GM19468 (cell line): ENCODE results near the gene SERP2.

ENCODE experiments used
- ATAC-seq: cut with Tn5 transposase; IDR thresholded peaks from one replicate; pipeline ENCODE4 v1.9.1; 2021; ENCODE audit warnings: mild to moderate bottlenecking, moderate library complexity, moderate number of reproducible peaks; ENCODE audit not compliant: unreplicated experiment; ENCODE audit errors: extremely low read depth

The SERP2 gene

DNA sequence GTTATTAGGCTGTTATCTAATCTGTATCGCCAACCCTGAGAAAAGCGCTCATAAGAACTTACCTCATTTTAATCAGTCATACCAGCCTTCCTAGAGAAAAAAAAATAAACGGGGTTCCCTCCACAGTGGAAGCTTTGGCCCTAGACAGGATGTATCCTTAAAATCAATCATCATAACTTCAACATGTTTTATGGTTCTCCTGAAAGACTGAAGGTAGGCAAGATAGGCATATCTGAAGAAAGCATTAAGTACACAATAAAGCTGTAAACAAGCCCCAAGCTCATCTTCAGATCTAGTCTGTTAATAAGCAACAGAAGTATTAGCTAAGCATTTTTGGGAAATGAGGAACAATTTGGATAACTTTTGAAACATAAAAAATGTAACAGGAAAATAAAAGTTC lies 18.7 kb upstream of the SERP2 start:
- ATAC-seq = no peak

DNA sequence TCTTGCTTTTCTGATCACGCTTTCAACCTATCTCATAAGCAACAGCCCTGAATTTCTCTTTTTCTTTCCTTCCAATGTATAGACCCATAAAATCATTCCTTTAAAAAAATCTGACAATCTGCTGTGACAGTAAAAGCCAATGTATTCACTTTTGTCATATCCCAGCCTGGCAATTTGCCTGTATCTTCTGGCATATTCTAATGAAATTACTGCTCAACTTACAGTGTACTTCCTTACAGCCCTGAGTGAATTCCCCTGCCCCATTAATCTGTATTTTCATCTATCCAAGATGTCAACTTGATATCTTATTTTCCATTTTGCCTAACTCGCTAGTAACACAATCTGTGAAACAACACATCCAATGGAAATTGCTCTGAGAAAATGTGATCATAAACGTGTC lies 18.0 kb upstream of the SERP2 start:
- no peak for ATAC-seq

DNA sequence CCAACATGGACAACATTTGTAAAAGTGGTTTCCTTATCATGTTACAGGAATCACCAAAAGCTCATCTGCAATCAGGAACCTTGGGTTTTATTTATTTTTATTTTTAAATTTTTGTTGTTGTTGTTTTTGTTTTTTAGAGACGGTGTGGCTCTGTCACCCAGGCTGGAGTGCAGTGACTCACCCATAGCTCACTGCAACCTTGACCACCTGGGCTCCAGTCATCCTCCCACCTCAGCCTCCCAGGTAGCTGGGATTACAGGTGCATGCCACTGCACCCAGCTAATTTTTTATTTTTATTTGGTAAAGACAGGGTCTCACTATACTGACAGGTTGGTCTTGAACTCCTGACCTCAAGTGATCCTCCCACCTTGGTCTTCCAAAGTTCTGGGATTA lies 13.6 kb upstream of the SERP2 start:
- no peak for ATAC-seq

DNA sequence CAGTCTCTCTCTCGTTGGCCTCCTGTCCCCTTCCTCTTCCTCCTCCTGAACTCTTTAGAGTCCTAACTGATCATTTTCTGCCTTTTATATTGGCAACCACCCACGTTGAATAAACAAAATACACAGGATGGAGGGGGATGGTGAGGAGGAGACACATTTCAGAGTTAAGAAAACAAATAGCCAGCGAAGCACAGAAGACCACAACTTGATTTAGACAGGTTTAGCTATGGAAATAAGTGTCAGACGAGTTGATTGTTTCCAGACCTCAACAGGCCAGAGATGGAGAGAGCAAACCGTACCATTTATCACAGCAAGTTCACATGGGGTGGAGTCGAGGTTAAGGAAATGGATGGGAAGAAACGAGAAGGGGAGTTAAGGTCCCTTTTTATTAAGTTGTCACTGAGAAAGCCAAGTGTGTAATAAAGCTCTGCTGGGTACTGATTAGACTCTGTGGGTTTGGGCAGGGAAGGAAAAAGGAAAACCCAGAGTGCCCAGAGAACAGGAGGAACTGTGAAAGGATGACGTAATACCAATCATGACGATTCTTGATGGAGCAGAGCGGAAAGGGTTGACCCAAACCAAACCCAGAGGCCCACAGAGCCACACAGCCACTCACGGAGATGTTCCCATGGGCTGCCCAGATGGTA lies 11.1 kb upstream of the SERP2 start:
- ATAC-seq = no peak

DNA sequence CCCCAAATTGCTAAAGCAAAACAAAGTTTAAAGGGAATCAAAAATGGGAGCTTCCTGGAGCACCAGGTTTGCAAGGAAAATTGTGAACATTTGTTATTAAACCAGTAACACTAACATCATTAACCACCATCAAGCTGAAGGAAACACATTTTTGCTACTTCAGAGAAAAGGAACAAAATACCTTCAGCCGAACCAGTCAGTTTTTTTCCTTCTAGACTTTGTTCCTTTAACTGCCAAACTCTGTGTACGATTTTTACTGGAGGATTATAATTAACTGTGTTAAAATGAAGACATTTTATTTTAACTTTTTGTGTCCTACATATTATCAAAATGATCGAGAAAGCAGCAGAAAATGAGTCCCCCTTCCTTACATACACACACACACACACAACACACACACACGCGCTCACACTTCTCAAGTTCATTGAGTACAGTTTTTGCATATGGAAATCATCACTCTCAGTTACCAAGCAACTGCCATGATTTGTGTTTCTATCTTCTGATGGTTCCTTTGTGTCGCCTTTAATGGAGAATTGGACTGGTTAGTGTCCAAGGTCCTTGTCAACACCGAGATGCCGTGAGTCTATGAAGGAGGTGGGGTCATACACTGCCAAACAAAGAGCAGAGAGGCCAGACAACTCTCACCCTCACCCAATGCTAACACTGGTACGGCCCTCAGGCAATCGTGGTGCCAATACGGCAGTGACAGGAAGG lies 9.8 kb upstream of the SERP2 start:
- ATAC-seq = no peak

DNA sequence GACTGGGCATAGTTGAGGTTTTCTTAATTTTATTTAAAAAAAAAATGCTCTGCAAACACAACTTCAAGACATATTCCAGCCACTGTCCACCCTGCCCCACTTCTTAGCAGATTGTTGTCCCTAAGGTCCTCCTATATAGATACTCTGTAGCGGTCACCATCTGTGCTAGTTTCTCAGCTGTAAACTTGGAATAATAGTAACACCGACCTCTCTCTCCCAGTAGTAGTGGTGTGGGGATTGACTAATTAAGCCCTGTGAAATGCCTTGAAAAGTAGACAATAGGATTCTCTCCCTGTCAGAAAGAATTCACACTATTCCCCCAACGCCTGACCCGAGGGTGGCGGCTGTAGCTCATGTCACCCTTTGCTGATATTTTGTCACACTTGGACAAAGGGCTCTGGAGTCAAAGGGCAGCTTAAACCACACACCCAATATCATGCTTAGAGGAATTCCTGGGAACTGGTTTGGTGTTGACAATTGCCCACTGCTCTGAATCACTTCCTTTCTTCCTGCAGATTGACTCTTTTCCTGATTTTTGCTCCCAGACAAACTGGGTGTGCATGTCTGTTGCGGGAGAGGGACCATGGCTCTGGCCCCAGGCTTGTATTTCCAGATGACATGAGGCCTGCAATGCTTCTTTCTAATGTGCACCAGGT lies 9.2 kb upstream of the SERP2 start:
- no peak for ATAC-seq

DNA sequence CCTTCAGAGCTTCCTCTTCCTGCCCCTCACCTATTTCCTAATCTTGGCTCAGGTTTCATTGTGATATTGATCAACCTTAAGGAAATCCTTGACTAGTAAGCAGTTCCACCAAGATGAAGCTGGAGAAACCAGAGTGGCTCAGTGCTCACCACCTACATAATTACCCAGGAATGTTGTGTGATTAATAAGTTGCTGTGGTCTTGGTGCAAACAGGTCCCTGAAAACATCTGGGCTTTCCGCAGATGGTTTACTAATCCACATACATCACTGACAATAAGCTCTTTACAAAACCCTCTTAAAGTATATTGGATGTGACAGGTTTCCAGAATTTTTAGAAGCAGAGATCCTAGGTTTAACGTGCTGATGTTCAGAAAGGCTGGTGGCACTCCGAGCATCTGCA lies 8.6 kb upstream of the SERP2 start:
- no peak for ATAC-seq

DNA sequence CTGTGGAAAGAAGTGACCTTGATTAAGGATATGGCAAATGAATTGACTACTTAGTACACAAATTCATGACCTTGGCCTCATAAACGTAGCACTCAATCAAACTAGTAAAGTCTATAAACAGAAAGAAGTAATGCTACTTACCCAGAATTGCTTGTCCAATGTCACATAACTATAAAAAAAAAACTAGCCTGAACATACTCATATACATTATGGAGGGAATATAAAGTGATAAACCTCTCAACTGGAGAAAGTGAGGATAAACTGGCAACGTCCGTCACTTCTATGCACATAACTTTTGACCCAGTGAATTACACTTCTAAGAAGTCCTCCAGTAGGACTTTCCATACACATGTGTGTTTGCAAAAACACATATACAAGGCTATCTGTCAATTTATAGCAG lies 7.7 kb upstream of the SERP2 start:
- ATAC-seq = no peak

DNA sequence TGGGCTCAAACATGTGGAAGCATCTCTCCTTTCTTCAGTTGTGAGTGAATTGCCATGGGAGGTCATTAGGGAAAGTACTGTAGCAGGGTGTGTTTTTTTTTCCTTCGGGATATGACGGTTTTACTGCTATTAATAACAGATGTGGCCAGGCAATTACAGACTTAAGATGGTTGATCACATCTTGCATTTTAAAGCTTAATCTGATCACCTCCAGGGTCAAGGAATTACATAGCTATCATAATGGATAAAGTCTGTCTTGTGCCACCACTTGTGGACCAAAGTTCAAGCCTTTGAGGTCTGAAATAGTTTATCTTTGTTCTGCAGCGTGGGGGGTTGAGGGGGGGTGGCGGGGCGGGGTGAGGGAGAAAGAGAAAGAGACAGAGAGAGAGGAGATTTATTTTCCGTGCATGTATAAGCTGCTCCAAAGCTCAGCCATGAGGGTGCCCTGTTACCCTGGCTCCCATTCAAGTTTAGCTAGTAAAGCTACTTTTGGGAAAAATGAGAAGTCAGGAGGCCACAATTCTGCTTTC lies 5.5 kb upstream of the SERP2 start:
- ATAC-seq = no peak

DNA sequence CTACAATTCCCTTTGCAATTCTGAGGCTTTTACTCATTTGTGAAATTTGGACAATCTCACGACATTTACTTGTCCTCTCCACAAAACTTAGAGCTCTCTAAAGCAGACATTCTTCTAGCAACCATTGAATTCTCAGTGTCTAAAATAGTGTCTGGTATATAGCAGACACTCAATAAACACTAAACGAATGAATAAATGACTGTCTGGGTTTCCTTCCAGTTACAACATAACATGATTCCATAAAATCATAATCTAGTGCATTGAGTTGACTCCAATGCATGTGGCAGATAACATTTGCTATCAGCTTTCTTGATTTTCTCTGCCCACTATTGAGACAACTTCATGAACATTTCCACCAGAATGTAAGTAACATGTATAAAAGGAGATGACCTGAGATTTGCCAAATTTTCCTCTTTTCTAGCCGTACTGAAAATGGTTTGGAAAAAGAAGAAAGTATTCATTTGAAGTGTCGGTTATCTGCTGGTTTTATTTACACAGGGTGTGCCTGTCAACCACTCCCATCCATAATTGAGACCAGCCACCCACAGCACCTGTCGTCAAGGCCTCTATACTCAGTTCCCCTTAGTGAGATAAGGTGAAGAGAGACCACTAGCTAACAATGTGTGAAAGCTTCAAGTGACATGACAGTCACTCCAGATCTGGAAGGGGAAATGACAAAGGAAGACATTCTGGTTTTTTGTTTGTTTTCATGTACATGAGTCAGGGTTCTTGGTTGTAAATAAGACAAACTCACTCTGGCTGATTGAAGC lies 4.8 kb upstream of the SERP2 start:
- no peak for ATAC-seq

DNA sequence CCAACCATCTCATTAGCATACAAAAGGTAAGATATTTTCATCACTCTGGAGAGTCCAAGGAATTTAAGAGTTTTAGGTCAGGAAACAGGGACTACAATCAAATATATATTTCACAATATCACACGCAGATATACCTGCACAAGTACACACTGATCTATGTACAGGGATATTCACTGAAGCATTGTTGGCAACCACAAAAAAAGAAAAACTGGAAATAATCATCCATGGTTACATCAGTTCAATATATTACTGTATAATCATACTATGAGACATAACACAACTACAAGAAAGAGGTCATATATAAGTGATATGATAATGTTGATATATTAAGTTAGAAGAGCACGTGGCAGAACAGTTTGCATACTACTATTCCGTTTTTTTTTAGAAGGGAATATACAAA lies 2.2 kb upstream of the SERP2 start:
- no peak for ATAC-seq

DNA sequence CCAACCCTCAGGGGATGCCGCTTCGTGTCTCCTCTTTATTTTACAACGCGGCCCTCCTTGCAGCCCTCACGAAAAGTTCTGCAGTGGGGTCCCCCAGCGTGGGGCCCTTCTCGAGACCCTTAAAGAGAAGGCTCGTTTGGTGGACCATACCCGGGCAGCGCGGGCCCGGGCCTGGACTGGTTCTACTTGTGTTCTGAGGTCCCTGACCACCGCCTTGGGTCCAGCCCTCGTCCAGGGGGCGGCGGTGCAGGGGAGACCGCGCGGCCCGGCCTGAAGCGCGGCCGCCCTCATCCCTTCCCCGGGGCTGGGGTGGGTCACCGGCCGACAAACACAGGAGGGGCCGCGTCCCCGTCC lies 400 bp upstream of the SERP2 start:
- no peak for ATAC-seq

DNA sequence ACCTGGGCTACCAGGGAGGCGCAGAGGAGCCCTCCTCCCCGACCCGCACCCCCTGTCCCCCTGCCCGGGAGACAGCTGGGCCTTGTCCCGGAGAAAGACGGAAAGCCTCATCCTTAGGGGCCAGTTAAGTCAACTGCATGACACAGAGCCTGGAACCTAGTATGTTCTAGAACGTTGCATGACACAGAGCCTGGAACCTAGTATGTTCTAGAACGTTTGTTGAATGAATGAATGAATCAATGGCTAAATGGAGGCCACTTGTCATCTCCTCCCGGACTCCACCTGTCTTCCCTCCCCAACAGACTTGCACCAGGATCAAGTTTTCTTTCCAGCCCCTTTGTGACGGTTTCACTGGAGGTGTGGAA lies 706 bp downstream of the SERP2 start:
- no peak for ATAC-seq

DNA sequence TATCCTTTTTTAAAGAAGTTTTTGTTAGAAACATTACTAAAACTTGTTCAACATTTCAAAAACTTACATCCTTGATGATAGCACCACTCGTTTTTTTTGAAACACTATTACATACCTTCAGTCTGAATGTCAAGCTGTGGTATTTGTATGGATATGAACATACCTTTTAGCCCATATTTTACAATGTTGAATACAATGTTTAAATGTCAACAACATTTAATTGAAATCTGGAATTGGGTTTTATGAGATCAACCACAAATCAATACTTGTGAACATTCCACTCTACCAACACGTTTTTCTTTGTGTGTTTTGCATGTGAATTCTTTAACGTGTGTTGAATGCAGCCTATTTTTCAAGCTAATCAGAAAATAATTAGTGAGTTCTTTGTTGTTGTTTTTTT lies 4.7 kb downstream of the SERP2 start:
- no peak for ATAC-seq

DNA sequence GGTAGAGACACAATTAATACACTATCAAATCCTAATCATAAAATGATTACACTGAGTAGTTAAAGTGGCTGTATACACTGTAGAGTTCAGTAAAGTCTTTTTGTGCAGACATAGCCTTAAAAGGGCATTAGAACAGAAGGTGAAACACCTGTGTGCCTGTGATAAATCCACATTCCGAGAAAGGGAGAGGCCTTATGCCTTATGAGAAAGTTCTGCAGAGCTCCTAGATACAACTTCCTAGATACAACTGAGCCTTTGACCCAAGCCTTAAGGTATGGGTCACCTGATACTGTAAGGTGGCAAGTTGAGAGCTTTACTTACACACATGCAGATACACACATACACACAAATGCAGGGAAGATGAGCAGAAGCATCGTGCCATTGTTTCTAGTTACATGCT lies 6.3 kb downstream of the SERP2 start:
- ATAC-seq = no peak

DNA sequence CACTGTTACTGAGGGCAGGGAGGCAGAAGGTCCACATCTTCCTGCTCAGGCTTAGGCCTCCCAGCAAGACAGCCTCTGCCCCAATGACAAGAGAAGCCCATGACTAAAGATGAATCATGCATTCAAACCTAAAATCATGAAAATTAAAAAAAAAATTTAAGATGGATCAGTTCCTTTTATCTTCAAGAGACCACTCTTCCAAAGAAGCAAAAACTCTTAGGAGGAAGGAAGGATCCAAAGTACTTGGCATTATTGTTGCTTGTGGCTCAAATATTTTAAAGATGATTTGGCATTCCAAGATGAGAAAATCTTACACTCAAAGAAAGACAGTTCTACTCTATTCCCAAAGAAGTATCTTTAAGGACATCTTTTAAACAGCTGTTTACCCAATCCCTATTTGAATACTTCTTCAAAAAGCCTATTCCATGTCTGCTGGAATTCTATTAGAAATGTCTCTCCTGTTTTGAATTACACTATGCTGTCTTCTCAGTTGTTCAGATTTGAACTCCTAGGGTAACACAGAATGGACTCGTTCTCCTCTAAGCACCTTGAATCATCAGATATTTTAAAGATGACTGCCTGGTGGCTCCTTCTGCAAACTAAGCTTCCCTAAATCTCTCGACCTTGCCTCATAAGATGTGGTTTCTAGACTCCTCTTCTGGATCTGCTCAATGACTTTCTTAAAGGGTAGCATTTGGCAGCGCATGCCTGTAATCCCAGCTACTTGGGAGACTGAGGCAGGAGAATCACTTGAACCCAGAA lies 7.0 kb downstream of the SERP2 start:
- ATAC-seq = no peak

DNA sequence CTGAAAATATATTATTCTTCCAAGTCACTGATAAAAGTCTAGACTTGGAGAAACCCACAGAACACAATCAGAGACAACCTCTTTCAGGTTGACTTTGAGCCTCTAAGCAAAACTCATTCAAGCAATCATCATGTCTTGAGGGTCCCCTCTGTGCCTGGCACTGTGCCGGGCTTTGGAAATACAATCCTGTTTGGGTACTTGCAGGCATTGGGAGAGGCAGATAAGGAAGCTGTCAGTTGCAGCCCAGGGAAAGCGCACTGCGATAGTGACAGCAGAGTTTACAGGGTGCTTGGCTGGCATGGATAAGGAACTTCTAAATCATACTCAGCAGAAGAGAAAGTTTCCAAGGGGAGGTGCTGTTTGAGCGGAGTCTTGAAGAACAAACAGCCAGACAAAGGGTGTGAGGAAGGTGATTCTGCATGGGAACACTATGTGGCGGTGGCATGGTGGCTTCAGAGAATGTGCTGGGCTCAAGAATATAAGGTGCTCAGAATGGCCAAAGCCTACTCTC lies 9.1 kb downstream of the SERP2 start:
- no peak for ATAC-seq

DNA sequence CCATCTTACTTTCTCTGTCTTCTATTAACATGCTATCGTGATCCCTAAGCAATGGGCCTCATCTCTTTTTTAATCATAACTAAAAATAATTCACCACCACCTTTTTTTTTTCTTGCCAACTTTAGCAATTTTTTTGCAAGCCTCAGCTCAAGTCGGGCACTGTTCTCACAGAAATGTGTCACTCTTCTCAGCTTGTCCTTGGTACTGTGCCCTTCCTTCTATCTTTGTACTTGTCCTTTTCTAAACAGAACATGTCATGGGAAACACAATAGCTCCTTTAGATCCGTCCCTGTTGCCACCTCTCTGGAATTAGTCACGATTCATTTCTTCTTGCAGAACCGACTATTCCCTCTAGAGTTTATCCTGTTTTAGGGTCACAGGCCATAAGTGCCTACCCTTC lies 10.3 kb downstream of the SERP2 start:
- no peak for ATAC-seq

DNA sequence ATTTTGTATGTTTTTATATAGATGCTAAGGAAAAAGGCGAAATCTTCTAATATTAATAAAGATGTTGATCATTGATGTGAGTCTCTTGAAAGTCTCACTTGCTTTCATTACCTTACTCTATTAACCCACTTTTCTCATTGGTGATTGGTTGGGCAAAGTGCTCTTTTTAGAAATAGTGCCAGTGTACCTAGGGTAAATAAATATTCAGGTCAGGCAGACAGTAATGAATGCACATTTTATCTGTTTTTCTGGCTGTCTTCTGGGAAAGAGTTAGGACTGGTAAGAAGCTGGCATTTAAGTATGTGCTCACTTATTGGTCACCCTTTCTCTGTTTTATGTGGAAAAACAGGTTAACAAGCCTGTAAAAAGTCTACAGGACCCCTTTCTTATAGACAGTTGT lies 11.2 kb downstream of the SERP2 start:
- no peak for ATAC-seq

DNA sequence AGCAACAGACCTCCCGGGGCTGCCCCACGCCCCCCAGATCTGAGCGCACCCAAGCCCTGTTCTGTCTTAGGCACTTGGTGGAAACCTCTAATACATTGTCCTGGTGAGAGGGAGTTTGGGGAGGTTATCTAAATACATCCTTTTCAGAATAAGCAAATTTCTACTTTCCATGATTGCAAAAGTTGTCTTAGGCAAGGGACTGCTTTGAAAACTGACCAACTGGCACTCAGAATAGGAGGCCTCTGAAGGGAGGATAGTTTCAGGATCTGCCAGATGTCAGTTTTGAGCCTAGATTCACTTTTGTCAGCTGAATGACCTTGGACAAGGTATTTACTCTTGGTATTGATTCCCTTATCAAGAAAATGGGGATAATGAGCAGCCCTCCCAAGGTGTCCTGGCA lies 11.8 kb downstream of the SERP2 start:
- no peak for ATAC-seq
